Peyer's patch (tissue), 4 donors: Measurements from ENCODE around the gene RNASEL. TPM values are rescaled to one million over a fixed set of nuclear protein-coding genes. Genes with fewer than 3 reads are reported as not detected.

Source experiments
- DNase-seq, 3 donors: peaks; one replicate each; pipeline ENCODE4 v3.0.0-alpha.2; 2017 to 2019
- H3K27ac ChIP-seq, 4 donors: fragments of 200-600 bp; sonication (generic); one replicate each; pipeline ENCODE4 v1.5.1; 2016 to 2019
- H3K27me3 ChIP-seq, 2 donors: fragments of 200-600 bp; sonication (generic); one replicate each; pipeline ENCODE4 v1.5.1; 2019
- H3K36me3 ChIP-seq, 3 donors: fragments of 200-600 bp; sonication (generic); one replicate each; pipeline ENCODE4 v1.5.1; 2016 to 2019
- H3K4me1 ChIP-seq, 4 donors: fragments of 200-600 bp; sonication (generic); one replicate each; pipeline ENCODE4 v1.5.1; 2016 to 2019
- H3K4me3 ChIP-seq, 4 donors: fragments of 200-600 bp; sonication (generic); 1 replicate in 3 of 4; 2 replicates in 1 of 4; pipeline ENCODE4 v1.5.1; 2016 to 2019; ENCODE audit warnings: mild to moderate bottlenecking in 1 of 4
- H3K9me3 ChIP-seq, 4 donors: fragments of 200-600 bp; sonication (generic); one replicate each; pipeline ENCODE4 v1.5.1; 2016 to 2019; ENCODE audit warnings: mild to moderate bottlenecking in 1 of 4
- CTCF ChIP-seq, 6 experiments: fragments of 450-650 bp in 4 of 6; fragments of 200-600 bp in 2 of 6; sonication (generic) in 1 of 6; IDR thresholded peaks; one replicate each; pipeline ENCODE4 v1.5.1; 2017 to 2019; ENCODE audit warnings: antibody characterized with exemption in 6 of 6, mild to moderate bottlenecking in 3 of 6, moderate library complexity in 1 of 6
- POLR2A ChIP-seq, 2 donors: fragments of 450-650 bp; IDR thresholded peaks; one replicate each; pipeline ENCODE4 v1.5.1; 2017; ENCODE audit warnings: antibody characterized with exemption in 2 of 2, mild to moderate bottlenecking in 2 of 2, moderate library complexity in 2 of 2
- total RNA-seq, 4 donors: library from RNA; depleted of rRNA; stranded (reverse); fragments of >200 nt; gene quantifications; one replicate each; pipeline ENCODE4 v1.1.0, GENCODE V29; 2016

Gene RNASEL
- total RNA-seq, 4 donors from 2014 or later, result 12.4 to 15.0 (median 13.3) TPM

GRCh38 chr1:182564406-182565004 is 24.6 kb downstream of the RNASEL start:
- no peaks in the 10 kb centered on the region for H3K9me3 ChIP-seq
- no peaks in the 10 kb centered on the region for H3K27me3 ChIP-seq
- no peaks in the 10 kb centered on the region for H3K36me3 ChIP-seq
- TF ChIP-seq CTCF (IDR thresholded peaks at IDR 0.05) (no peak), POLR2A (IDR thresholded peaks at IDR 0.05) (no peak)
- no peak overlapping the region for H3K27ac ChIP-seq
- no peaks in the 10 kb centered on the region for H3K4me1 ChIP-seq
- no peak for DNase-seq
- H3K4me3 ChIP-seq, result no peak overlapping the region

- TF ChIP-seq CTCF (IDR thresholded peaks at IDR 0.05) (no peak), POLR2A (IDR thresholded peaks at IDR 0.05) (no peak)
- H3K9me3 ChIP-seq, result no peaks in the 10 kb centered on the region
Observed at GRCh38 chr1:182563095-182563494, 26.0 kb downstream of the RNASEL start.

DNA sequence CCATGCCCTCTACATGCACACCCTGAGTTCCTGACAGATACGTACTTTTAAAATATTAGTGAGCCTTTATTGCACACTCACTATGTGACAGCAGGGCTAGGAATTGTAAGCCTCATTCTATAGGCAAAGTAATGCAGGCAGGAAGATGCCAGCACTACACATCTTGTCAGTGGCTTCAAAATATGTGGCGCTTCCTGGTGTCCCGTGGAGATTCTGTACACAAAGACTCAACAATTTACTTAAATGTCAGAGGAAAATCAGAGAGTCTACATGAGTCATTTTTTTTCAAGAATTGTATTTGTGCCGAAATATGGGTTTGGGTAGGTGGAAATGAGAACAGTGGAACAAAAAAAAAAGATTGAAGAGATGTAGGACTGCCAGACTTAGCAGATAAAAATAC is 27.6 kb downstream of the RNASEL start:
- no peak overlapping the region for H3K4me3 ChIP-seq
- H3K9me3 ChIP-seq, result no peaks in the 10 kb centered on the region
- TF ChIP-seq POLR2A (IDR thresholded peaks at IDR 0.05) (no peak), CTCF (IDR thresholded peaks at IDR 0.05) (no peak)
- no peak for DNase-seq
- no peak overlapping the region for H3K27ac ChIP-seq
- no peaks in the 10 kb centered on the region for H3K27me3 ChIP-seq
- H3K4me1 ChIP-seq, result no peaks in the 10 kb centered on the region
- H3K36me3 ChIP-seq, result no peaks in the 10 kb centered on the region

More at GRCh38 chr1:182563095-182563494, 26.0 kb downstream of the RNASEL start:
- no peaks in the 10 kb centered on the region for H3K4me1 ChIP-seq
- H3K27me3 ChIP-seq, result no peaks in the 10 kb centered on the region
- H3K4me3 ChIP-seq, result no peak overlapping the region
- no peak overlapping the region for H3K27ac ChIP-seq
- DNase-seq, result no peak
- no peaks in the 10 kb centered on the region for H3K36me3 ChIP-seq

GRCh38 chr1:182560392-182560984 is 28.6 kb downstream of the RNASEL start:
- Histone ChIP-seq H3K9me3 (no peaks in the 10 kb centered on the region), H3K4me3 (no peak overlapping the region), H3K4me1 (no peaks in the 10 kb centered on the region), H3K36me3 (no peaks in the 10 kb centered on the region), H3K27me3 (no peaks in the 10 kb centered on the region), H3K27ac (no peak overlapping the region)
- DNase-seq, result no peak
- TF ChIP-seq POLR2A (IDR thresholded peaks at IDR 0.05), result no peak
- no peak for TF ChIP-seq CTCF (IDR thresholded peaks at IDR 0.05)

GRCh38 chr1:182556279-182556678 is 32.8 kb downstream of the RNASEL start:
- Histone ChIP-seq H3K9me3 (no peaks in the 10 kb centered on the region), H3K4me3 (no peak overlapping the region), H3K36me3 (no peaks in the 10 kb centered on the region), H3K4me1 (no peaks in the 10 kb centered on the region), H3K27me3 (no peaks in the 10 kb centered on the region), H3K27ac (no peak overlapping the region)
- TF ChIP-seq CTCF (IDR thresholded peaks at IDR 0.05), result no peak
- TF ChIP-seq POLR2A (IDR thresholded peaks at IDR 0.05), result no peak
- no peak for DNase-seq
